ENCODE results near the gene GRIP1.

GRIP1 gene

DNA sequence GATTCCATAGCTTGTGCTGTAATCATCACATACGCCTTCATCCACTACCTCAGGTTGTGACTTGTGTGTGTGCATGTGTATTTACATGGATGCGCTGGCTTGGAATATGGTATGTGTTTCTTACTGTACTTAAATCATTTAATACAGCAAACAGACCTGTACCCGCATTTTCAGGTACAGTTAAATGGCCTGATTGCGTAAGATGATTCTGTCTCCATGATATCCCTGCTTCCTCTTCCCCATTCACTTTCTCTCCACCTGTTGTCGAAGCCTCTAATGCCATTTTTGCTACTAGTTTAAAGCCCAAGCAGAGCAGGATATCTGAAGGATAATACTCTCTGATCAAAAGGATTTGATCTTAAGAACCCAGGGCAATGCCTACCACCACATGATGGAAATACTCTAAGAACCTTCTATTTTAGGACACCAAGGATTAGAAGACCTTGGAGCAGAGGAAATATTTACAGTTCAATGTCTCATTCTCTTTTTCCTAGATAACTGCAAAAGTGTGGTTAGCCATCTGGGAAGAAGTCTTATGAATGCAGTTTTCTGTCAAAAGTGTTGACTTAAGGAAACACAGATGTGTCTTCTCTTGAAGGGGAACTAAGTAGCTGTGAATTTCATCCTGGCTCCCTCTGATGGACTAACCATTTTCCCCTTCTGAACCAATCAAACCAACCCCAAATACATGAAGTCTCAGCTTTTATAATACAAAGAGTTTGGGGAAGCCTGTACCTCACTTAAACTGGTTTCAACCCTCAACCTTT lies 297.9 kb downstream of the GRIP1 start:
- no peak overlapping the region for H3K4me3 ChIP-seq (ENCODE audit: low read length)
- H3K4me1 ChIP-seq (ENCODE audit: control insufficient read depth, low read length) = no peaks in the 10 kb centered on the region
- H3K27ac ChIP-seq (ENCODE audit: low read depth, low read length) = no peak overlapping the region
- H3K36me3 ChIP-seq (ENCODE audit: control insufficient read depth, low read length) = no peaks in the 10 kb centered on the region
- no peaks in the 10 kb centered on the region for H4K20me1 ChIP-seq (ENCODE audit: control insufficient read depth, insufficient read depth, low read depth, low read length)
- no peaks in the 10 kb centered on the region for H3K27me3 ChIP-seq (ENCODE audit: control insufficient read depth, low read length)
- no peaks in the 10 kb centered on the region for H3K79me2 ChIP-seq (ENCODE audit: control insufficient read depth, low read length)
- no peaks in the 10 kb centered on the region for H3F3A ChIP-seq (ENCODE audit: control insufficient read depth, insufficient read depth)
- H3K9me3 ChIP-seq (ENCODE audit: control insufficient read depth, insufficient read depth, low read length) = no peaks in the 10 kb centered on the region
- H3K9me2 ChIP-seq (replicated peaks; ENCODE audit: control insufficient read depth, low read length) = no peaks in the 10 kb centered on the region
- H3K4me2 ChIP-seq (ENCODE audit: low read length) = no peak overlapping the region
- no peak for TF ChIP-seq EZH2phosphoT487 (IDR thresholded peaks at IDR 0.05; ENCODE audit: borderline replicate concordance, low read length)
- TF ChIP-seq, protein P1, sequence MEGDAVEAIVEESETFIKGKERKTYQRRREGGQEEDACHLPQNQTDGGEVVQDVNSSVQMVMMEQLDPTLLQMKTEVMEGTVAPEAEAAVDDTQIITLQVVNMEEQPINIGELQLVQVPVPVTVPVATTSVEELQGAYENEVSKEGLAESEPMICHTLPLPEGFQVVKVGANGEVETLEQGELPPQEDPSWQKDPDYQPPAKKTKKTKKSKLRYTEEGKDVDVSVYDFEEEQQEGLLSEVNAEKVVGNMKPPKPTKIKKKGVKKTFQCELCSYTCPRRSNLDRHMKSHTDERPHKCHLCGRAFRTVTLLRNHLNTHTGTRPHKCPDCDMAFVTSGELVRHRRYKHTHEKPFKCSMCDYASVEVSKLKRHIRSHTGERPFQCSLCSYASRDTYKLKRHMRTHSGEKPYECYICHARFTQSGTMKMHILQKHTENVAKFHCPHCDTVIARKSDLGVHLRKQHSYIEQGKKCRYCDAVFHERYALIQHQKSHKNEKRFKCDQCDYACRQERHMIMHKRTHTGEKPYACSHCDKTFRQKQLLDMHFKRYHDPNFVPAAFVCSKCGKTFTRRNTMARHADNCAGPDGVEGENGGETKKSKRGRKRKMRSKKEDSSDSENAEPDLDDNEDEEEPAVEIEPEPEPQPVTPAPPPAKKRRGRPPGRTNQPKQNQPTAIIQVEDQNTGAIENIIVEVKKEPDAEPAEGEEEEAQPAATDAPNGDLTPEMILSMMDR (IDR thresholded peaks at IDR 0.05; ENCODE audit: low read depth, low read length, poor library complexity, severe bottlenecking) = no peak

DNA sequence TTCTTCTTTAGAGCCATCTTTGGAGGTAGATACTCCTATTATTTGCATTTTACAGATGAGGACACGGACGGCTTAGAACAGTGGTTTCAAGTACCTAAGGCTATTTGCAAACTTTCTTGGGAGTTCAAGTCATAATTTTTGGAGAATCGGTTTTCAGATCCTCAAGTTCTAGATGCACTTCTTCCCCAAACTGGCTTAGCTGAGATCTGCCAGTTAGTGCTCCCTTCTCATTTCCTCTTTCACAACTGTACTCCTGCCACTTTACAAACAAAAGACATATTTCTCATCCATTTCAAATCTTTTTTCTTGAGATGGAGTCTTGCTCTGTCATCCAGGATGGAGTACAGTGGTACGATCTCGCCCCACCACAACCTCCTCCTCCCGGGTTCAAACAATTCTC lies 299.3 kb downstream of the GRIP1 start:
- H4K20me1 ChIP-seq (ENCODE audit: control insufficient read depth, insufficient read depth, low read depth, low read length) = no peaks in the 10 kb centered on the region
- no peaks in the 10 kb centered on the region for H3F3A ChIP-seq (ENCODE audit: control insufficient read depth, insufficient read depth)
- no peaks in the 10 kb centered on the region for H3K4me1 ChIP-seq (ENCODE audit: control insufficient read depth, low read length)
- no peaks in the 10 kb centered on the region for H3K27me3 ChIP-seq (ENCODE audit: control insufficient read depth, low read length)
- no peaks in the 10 kb centered on the region for H3K9me2 ChIP-seq (replicated peaks; ENCODE audit: control insufficient read depth, low read length)
- no peaks in the 10 kb centered on the region for H3K36me3 ChIP-seq (ENCODE audit: control insufficient read depth, low read length)
- H3K27ac ChIP-seq (ENCODE audit: low read depth, low read length) = no peak overlapping the region
- TF ChIP-seq, protein P1 (IDR thresholded peaks at IDR 0.05; ENCODE audit: low read depth, low read length, poor library complexity, severe bottlenecking) = no peak
- no peak for TF ChIP-seq EZH2phosphoT487 (IDR thresholded peaks at IDR 0.05; ENCODE audit: borderline replicate concordance, low read length)
- H3K4me3 ChIP-seq (ENCODE audit: low read length) = no peak overlapping the region
- no peaks in the 10 kb centered on the region for H3K9me3 ChIP-seq (ENCODE audit: control insufficient read depth, insufficient read depth, low read length)
- no peak overlapping the region for H3K4me2 ChIP-seq (ENCODE audit: low read length)
- H3K79me2 ChIP-seq (ENCODE audit: control insufficient read depth, low read length) = no peaks in the 10 kb centered on the region

DNA sequence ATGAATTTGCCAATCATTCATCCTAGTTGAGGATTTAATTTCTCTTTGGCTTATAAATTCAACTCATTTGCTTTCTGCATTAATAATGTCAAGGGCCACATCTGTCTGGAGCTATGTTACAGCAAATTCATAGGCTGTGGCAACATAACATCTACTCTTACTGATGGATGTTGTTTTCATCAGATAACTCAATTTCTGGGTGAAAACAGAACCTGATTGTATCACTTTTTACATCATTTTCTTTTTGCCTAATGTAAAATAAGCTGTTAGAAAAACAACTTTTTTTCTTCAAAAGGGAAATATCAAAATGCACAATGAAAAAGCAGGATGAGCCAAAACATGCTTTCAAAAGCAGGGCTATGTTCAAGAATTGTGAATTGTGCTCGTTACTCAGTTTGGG lies 303.3 kb downstream of the GRIP1 start:
- H3K4me3 ChIP-seq (ENCODE audit: low read length) = no peak overlapping the region
- H3K9me2 ChIP-seq (replicated peaks; ENCODE audit: control insufficient read depth, low read length) = no peaks in the 10 kb centered on the region
- no peaks in the 10 kb centered on the region for H4K20me1 ChIP-seq (ENCODE audit: control insufficient read depth, insufficient read depth, low read depth, low read length)
- H3K4me2 ChIP-seq (ENCODE audit: low read length) = no peak overlapping the region
- H3K4me1 ChIP-seq (ENCODE audit: control insufficient read depth, low read length) = no peaks in the 10 kb centered on the region
- H3K9me3 ChIP-seq (ENCODE audit: control insufficient read depth, insufficient read depth, low read length) = no peaks in the 10 kb centered on the region
- no peaks in the 10 kb centered on the region for H3K79me2 ChIP-seq (ENCODE audit: control insufficient read depth, low read length)
- H3K27me3 ChIP-seq (ENCODE audit: control insufficient read depth, low read length) = no peaks in the 10 kb centered on the region
- H3K36me3 ChIP-seq (ENCODE audit: control insufficient read depth, low read length) = no peaks in the 10 kb centered on the region
- H3K27ac ChIP-seq (ENCODE audit: low read depth, low read length) = no peak overlapping the region
- no peaks in the 10 kb centered on the region for H3F3A ChIP-seq (ENCODE audit: control insufficient read depth, insufficient read depth)
- TF ChIP-seq EZH2phosphoT487 (IDR thresholded peaks at IDR 0.05; ENCODE audit: borderline replicate concordance, low read length) = no peak
- TF ChIP-seq, protein P1 (IDR thresholded peaks at IDR 0.05; ENCODE audit: low read depth, low read length, poor library complexity, severe bottlenecking) = no peak
